ENCODE results near the gene LRRC8D. TPM values are rescaled to one million over a fixed set of nuclear protein-coding genes. Genes with fewer than 3 reads are reported as not detected.

LRRC8D gene
- total and polyA plus RNA-seq, 2 of the 4 experiments (the other 2 are of a cell fraction), result 34.1 to 35.3 TPM

GRCh38 chr1:89910268-89910667, 89.4 kb downstream of the LRRC8D start:
- Histone ChIP-seq H3K79me1 (ENCODE audit: low read depth in 1 of 2, low read length in 2 of 2) (peaks cover 29 to 53% of the 10 kb centered on the region in 2 experiments), H3K4me3 (ENCODE audit: insufficient read depth, low read depth, low read length) (no peak overlapping the region), H2AK9ac (replicated peaks; ENCODE audit: low read depth, low read length, poor library complexity) (no peak overlapping the region), H3K4ac (ENCODE audit: low read depth, low read length) (peak overlapping the region; percentile 85), H2BK120ac (ENCODE audit: low read depth, low read length) (peak overlapping the region; percentile 81), H3K27me3 (ENCODE audit: control insufficient read depth, insufficient read depth, low read length) (no peaks in the 10 kb centered on the region), H4K20me1 (ENCODE audit: insufficient read depth, low read length) (no peaks in the 10 kb centered on the region), H3K9ac (ENCODE audit: low read depth, low read length) (peak overlapping the region; percentile 19; the same call in 1 of the 2 replicates), H3K36me3 (ENCODE audit: control insufficient read depth, insufficient read depth, low read length) (no peaks in the 10 kb centered on the region; the same call in 1 of the 2 replicates), H3K18ac (ENCODE audit: low read depth, low read length) (peak overlapping the region; percentile 80; the same call in 1 of the 2 replicates), H2BK15ac (ENCODE audit: low read depth, low read length) (peak overlapping the region; percentile 66; the same call in 2 of the 3 replicates), H4K8ac (ENCODE audit: low read depth in 2 of 2, low read length in 2 of 2) (peak overlapping the region; percentile 7 to 65; a peak in 3 of 4 replicates), H4K5ac (ENCODE audit: low read depth, low read length) (peak overlapping the region; percentile 76; the same call in 1 of the 2 replicates), H3K14ac (replicated peaks; ENCODE audit: low read depth, low read length) (peak overlapping the region; percentile 76; the same call in 1 of the 2 replicates), H3K23ac (ENCODE audit: low read depth, low read length) (peak overlapping the region; percentile 46; the same call in 1 of the 2 replicates), H2AK5ac (ENCODE audit: low read depth, low read length) (peak overlapping the region; percentile 35; the same call in 1 of the 2 replicates), H4K91ac (ENCODE audit: insufficient read depth, low read depth, low read length) (peak overlapping the region; percentile 81), H3K4me1 (ENCODE audit: control insufficient read depth, insufficient read depth, low read length) (peaks cover 37% of the 10 kb centered on the region), H3K4me2 (ENCODE audit: low read depth, low read length) (peak overlapping the region; percentile 43; the same call in 1 of the 2 replicates), H3K9me3 (ENCODE audit: control insufficient read depth, insufficient read depth, low read length) (no peaks in the 10 kb centered on the region), H3K27ac (ENCODE audit: insufficient read depth, low read length) (peak overlapping the region; percentile 45), H2BK20ac (ENCODE audit: low read depth, low read length) (peak overlapping the region; percentile 92), H3K56ac (ENCODE audit: extremely low read depth, insufficient read depth, low read length) (peak overlapping the region; percentile 78; the same call in 1 of the 2 replicates), H2AFZ (replicated peaks; ENCODE audit: low read length, poor library complexity) (no peak overlapping the region), H2BK5ac (ENCODE audit: low read depth, low read length, poor library complexity, severe bottlenecking) (peak overlapping the region; percentile 94), H3K9me1 (ENCODE audit: insufficient read depth, low read length) (peaks cover 21% of the 10 kb centered on the region)
- DNase-seq (no peak), ATAC-seq (ENCODE audit: low read depth) (no peak)
- in situ Hi-C loops (cut with MboI; ENCODE audit: low sequenced_read_pairs), result no loop called here
- POLR2A ChIA-PET (ENCODE audit: unreplicated experiment), result no interaction called here
- CTCF ChIA-PET, result interaction anchor here (1.2 to 1.4 kb wide), 2 partner anchors 65 to 76 kb away, joined by 3 to 4 read pairs; no protein-coding TSS in a partner anchor
- BruUV-seq (replicated peaks), result no TSS peak
- TF ChIP-seq RAD21 (IDR thresholded peaks at IDR 0.05; ENCODE audit: low read length) (no peak), CEBPB (IDR thresholded peaks at IDR 0.05; ENCODE audit: low read depth, low read length) (no peak), POLR2A (IDR thresholded peaks at IDR 0.05; ENCODE audit: low read depth, low read length) (no peak), BHLHE40 (IDR thresholded peaks at IDR 0.05; ENCODE audit: low read depth, low read length) (no peak), ELK1 (IDR thresholded peaks at IDR 0.05; ENCODE audit: borderline replicate concordance, low read depth, low read length) (no peak)
- intact Hi-C loops (cut with micrococcal nuclease), result no loop called here
- dilution Hi-C loops (cut with HindIII; ENCODE audit: low sequenced_read_pairs, unreplicated experiment), result no loop called here
